Measurements from ENCODE around the gene EHHADH.
"Not testable (repeated sequence)": the region's sequence is repeated elsewhere in the genome, so short reads cannot be mapped to it uniquely, and the experiment has no call there.

The EHHADH gene

GRCh38 chr3:185253645-185254410, at the start of gene EHHADH:
Gene EHHADH (minus strand): TSS chr3:185254049. CDS start chr3:185254022, 27 bp downstream.
- DNase-seq, result peak; percentile 1 to 49 (median 10)

DNA sequence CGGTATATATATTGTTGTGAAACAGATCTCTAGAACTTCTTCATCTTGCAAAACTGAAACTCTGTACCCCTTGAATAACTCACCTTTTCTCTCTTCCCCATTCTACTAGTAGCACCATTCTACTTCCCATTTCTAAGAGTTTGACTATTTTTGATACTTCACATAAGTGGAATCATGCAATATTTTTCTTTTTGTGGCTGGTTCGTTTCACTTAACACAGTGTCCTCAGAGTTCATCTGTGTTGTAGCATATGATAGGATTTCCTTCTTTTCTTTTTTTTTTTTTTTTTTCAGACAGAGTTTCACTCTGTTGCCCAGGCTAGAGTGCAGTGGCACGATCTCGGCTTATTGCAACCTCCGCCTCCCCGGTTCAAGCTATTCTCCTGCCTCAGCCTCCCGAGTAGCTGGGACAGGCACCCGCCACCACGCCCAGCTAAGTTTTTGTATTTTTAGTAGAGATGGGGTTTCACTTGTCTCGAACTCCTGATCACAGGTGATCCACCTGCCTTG, 46.1 kb upstream of the EHHADH start:
- DNase-seq, result not testable (repeated sequence)

- DNase-seq, result no peak
These were observed 44.0 kb upstream of the EHHADH start for GRCh38 chr3:185297867-185298266.

DNA sequence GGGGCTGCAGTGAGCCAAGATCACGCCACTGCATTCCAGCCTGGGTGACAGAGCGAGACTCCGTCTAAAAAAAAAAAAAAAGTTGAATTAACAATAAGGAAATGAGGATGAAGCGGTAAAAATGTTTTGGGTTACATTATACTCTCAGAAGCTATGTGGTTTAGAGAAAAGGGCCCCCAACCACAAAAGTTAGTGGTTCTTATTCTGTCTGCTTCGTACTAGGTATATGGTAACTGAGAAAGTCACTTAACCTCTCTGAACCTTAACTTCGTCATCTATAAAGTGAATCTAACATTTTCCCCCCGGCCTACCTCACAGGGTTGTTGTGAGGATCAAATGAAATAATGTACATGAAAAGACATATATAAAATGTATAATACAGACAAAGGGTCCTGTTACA, 38.4 kb upstream of the EHHADH start:
- DNase-seq, result no peak

DNA sequence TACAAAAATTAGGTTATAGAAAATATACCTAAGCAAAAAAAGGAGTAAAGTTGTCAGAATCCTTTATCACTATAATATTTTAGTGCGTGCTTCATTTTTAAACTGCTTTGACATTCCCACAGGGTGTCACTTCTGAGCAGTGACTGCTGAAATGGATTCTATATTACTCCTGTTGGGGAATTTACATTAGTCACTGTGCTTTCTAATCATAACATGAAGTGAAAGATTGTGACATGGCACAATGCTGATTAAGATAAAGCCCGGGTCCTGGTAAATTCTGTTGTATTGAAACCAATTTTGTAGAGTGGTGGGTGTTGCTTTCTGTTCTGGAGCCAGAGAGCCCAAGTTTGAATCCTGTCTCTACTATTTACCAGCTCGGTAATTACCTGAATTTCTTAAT, 36.4 kb upstream of the EHHADH start:
- DNase-seq, result no peak

- peak in 1 of 6 experiments; percentile 21 for DNase-seq
These were observed 29.6 kb upstream of the EHHADH start for GRCh38 chr3:185283374-185283935.

GRCh38 chr3:185282696-185283373, 29.0 kb upstream of the EHHADH start:
- peak; percentile 77 to 92 (median 88) for DNase-seq

DNA sequence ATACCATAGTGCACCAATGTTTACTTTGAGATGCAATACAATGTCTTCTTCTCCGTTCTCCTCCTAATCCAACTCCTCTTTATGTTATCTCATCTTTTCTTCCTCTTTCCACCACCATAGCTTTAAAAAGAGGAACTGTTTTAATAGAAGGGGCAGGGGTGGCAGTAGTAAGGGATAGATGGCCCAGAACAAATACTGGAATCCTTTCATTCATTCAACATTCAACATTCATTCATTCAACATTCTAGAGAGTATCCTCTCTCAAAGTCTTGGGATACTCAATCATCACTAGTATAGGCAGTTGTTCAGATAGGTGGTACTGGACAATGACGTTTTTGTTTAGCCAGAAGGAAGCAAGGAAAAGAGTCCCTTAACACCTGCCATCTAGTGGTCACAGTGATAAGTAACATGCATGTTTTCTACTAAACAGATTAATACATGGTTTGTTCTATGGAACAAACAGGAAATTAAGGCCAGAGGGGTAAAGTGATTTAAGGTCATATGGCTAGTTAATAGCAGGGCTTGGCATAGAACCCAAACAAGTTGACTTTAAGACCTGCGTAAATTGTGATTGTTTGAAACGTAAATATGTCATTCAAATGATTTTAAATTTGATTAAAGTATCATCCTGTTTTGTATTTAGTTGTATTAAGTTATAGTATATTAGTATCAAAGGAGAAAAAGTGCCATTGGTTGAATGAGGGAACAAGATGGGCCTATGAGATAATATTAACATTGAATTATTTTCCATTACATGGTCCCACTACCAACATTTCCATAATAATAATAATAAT, 26.9 kb upstream of the EHHADH start:
- no peak for DNase-seq

- DNase-seq, result no peak
These were observed 25.8 kb upstream of the EHHADH start for GRCh38 chr3:185279587-185280138.

GRCh38 chr3:185276415-185276814, 22.6 kb upstream of the EHHADH start:
- DNase-seq, result no peak

DNA sequence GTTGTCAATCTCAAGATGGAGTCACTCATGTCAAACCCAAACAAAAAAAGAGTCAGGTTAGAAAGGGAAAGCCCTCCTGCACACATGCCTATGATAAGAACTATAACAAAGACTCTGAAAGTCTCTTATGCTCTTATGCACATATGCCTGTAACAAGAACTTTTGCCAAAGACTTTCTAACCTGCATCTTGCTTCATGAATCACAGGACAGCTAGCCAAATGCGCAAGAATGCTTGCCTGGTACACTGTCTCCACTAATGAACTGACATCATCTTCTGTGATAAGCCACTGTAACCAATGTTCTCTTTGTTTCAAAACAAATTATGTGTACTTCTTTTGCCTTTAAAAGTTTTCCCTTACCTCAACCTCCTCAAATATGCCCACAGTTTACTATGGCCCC, 18.2 kb upstream of the EHHADH start:
- no peak for DNase-seq

- no peak for DNase-seq
These were observed 17.1 kb upstream of the EHHADH start for GRCh38 chr3:185270956-185271332.

DNA sequence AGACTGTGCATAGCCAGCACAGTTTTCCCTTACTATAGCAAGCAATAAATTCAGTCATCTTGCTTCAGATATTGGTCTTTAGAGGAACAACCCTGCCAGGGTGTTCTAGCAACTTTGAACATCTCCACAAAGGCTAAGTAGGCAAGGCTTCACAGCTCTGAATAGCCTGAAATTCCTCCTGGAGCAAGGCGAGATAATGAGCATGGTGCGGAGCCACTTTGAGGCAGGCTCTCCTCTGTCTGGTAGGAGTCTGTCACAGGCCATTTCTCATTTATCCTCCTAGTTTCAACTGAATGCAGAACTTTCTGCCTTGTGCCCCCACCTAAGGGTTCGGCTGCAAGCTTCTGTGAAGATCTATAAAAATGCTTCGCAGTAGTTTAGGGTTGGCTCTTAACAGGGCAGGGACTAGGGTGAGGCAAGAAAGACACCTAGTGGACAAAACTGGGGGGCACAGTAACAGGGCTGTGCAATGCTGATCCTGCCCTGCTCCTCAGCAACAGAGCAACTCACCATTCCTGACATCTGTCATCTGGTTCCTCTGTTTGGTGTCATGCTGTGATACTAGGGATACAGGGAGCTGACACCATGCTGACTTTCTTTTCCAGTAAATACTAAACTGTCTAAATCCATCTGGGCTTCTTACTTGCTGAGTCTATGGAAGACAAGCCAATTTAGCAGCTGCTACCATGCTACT, 16.6 kb upstream of the EHHADH start:
- DNase-seq, result no peak

GRCh38 chr3:185268194-185268962, 14.5 kb upstream of the EHHADH start:
- DNase-seq, result no peak

GRCh38 chr3:185267193-185267592, 13.3 kb upstream of the EHHADH start:
- DNase-seq, result no peak

DNA sequence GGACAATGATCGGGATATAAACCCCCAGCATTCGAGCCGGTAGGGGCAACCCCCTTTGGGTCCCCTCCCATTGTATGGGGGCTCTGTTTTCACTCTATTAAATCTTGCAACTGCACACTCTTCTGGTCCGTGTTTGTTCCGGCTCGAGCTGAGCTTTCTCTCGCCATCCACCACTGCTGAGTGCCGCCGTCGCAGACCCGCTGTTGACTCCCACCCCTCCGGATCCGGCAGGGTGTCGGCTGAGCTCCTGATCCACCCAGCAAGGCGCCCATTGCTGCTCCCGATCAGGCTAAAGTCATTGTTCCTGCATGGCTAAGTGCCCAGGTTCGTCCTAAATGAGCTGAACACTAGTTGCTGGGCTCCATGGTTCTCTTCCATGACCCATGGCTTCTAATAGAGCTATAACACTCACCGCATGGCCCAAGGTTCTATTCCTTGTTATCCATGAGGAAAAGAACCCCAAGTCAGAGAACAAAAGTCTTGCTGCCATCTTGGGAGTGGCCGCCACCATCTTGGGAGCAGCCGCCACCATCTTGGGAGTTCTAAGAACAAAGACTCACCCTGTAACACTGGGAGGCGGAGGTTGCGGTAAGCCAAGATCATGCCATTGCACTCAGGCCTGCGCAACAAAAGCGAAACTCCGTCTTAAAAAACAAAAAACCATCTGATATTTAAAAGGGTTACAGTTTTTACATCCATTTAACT, 11.2 kb upstream of the EHHADH start:
- no peak for DNase-seq

GRCh38 chr3:185263423-185263822, 9.6 kb upstream of the EHHADH start:
- no peak for DNase-seq

- DNase-seq, result no peak
These were observed 3.5 kb upstream of the EHHADH start for GRCh38 chr3:185257334-185257733.

DNA sequence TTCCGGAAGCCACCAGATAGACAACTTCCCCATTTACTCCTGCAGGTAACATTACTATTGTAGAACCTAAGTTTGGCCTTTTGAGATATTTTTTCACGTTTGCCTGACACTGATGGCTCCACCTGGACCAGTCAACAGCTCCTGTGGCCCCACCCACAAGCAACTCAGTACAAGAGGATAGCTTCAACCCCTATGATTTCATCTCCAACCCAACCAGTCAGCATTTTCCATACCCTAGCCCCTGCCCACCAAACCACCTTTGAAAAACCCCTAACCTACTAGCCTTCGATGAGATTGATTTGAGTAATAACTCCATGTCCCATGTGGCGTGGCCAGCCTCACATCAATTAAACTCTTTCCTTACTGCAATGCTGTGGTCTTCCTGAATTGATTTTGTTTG, 950 bp upstream of the EHHADH start:
- DNase-seq, result no peak

DNA sequence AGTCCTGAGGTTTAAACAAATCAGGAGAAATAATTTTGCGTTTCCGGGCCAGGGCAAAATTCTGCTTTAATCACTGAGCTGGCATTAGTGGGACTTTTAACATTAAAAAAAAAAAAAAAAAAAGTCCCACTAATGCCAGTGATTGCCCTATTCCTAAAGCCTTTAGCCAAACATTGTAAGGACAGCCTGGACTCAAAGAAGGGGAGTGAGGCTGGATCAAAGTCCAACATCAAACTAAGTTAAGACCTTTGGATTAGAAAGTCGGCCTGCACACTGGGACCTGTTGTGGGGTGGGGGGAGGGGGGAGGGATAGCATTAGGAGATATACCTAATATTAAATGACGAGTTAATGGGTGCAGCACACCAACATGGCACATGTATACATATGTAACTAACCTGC, 716 bp downstream of the EHHADH start:
- DNase-seq, result not testable (repeated sequence)

DNA sequence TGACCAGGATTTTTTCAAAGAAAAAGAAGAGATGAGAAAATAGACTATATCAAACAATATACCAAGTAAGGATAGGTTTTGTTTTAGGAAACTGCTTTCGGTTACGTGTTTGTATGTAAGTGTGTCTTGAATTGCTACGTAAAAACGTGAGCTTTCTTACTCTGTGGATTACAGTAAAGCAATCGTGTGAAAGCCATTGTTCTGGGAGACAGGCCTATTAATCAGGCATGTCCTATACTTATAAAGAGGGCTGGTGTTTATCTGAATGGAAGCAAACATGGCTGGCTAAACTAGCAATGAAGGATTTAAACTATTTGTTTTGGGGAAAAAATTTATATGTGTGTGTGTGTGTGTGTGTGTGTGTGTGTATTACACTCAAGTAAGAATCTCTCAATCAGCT, 2.6 kb downstream of the EHHADH start:
- no peak for DNase-seq

Data from stimulated activated naive CD4-positive, alpha-beta T cell (primary cell).